Ovary (tissue), 9 donors: ENCODE results near the gene IRF8. TPM values are rescaled to one million over a fixed set of nuclear protein-coding genes. Genes with fewer than 3 reads are reported as not detected.
"Not testable (repeated sequence)": the region's sequence is repeated elsewhere in the genome, so short reads cannot be mapped to it uniquely, and the experiment has no call there.

ENCODE experiments used
- DNase-seq, 5 donors: peaks; one replicate each; pipeline ENCODE4 v3.0.0-alpha.2; 2019 to 2020
- H3K27ac ChIP-seq, 2 donors: fragments of 200-600 bp; one replicate each; pipeline versions ENCODE4 v1.5.1 to v1.8.0; 2019 to 2022
- H3K27me3 ChIP-seq: fragments of 200-600 bp; one replicate; pipeline ENCODE4 v1.8.0; 2022
- H3K36me3 ChIP-seq: fragments of 200-600 bp; sonication (generic); one replicate; pipeline ENCODE4 v1.5.1; 2019
- H3K4me1 ChIP-seq: one replicate; pipeline ENCODE4 v1.8.1; 2013; ENCODE audit warnings: mild to moderate bottlenecking, moderate library complexity; ENCODE audit not compliant: insufficient read depth
- H3K4me3 ChIP-seq: fragments of 200-600 bp; sonication (generic); one replicate; pipeline ENCODE4 v1.5.1; 2017
- H3K9me3 ChIP-seq, 2 donors: fragments of 200-600 bp in 1 of 2; sonication (generic) in 1 of 2; one replicate each; pipeline versions ENCODE4 v1.5.1 to v1.8.1; 2013 to 2019; ENCODE audit warnings: mild to moderate bottlenecking in 1 of 2, moderate library complexity in 1 of 2
- CTCF ChIP-seq, 3 donors: fragments of 450-650 bp in 2 of 3; fragments of 200-600 bp in 1 of 3; IDR thresholded peaks; one replicate each; pipeline versions ENCODE4 v1.5.1 to v1.8.0; 2016 to 2022; ENCODE audit warnings: antibody characterized with exemption in 3 of 3, mild to moderate bottlenecking in 1 of 3
- EP300 ChIP-seq: sonication (generic); formaldehyde crosslinking; IDR thresholded peaks from one replicate; pipeline ENCODE4 v1.6.1; 2017; ENCODE audit warnings: antibody characterized with exemption
- POLR2A ChIP-seq: fragments of 450-650 bp; IDR thresholded peaks from one replicate; pipeline ENCODE4 v1.6.1; 2017; ENCODE audit warnings: antibody characterized with exemption, mild to moderate bottlenecking, moderate library complexity
- WGBS, 3 donors: extraction: QIAGEN DNeasy Blood & Tissue Kit in 1 of 3; methylation state at CpG; one replicate each; pipeline versions ENCODE4 v1.1.5 to v1.1.7; 2013 to 2017; 5-methylcytosine and 5-hydroxymethylcytosine counted together
- intact Hi-C, 4 donors: fragments of 100-400 bp; cut with DNase I; formaldehyde crosslinking; loops; one replicate each; pipeline versions ENCODE4 v1.11.0 to v1.15.1; 2022 to 2023
- polyA plus RNA-seq, 2 donors: library from polyadenylated mRNA; stranded (reverse); fragments of 200-250 nt in 1 of 2; fragments of 350-450 nt in 1 of 2; fragmentation: Illumina TruSeq in 1 of 2; extraction: RNeasy Lipid Tissue Mini Kit (QIAGEN cat#74804) in 1 of 2; gene quantifications; one replicate each; pipeline ENCODE4 v1.2.3, GENCODE V29; 2013 to 2014
- total RNA-seq, 7 donors: library from RNA; depleted of rRNA in 2 of 7; stranded (reverse); fragments of >200 nt in 2 of 7; fragmentation: NEBNext Ultra II Directional in 3 of 7; extraction: Animal tissue kit (Norgen Biotek cat#: 25700) in 3 of 7; gene quantifications; one replicate each; pipeline versions ENCODE4 v1.1.0 to v1.2.4, GENCODE V29; 2016 to 2023
- donor health status: DM: no; HTN: no; CAD: no; lungs with moderate emphysema.
- donor health status: DM: no; HTN: no; CAD: no.
- donor health status: Bipolar disorder and iron deficiency.
- donor health status: DM: yes; HTN: yes; CAD: no.
- donor health status: DM: no; HTN: no; CAD: no.
- donor health status: DM: yes; HTN: yes; CAD: no.

IRF8 gene
- total and polyA plus RNA-seq, 9 donors, result 1.8 to 24.1 (median 3.6) TPM

- Histone ChIP-seq H3K9me3 (no peaks in the 10 kb centered on the region), H3K27me3 (no peaks in the 10 kb centered on the region), H3K4me1 (no peaks in the 10 kb centered on the region), H3K4me3 (no peak overlapping the region), H3K27ac (no peak overlapping the region), H3K36me3 (no peaks in the 10 kb centered on the region)
- 75 to 78% (median 76%) methylated on average over 7 of the region's 7 CpGs for WGBS, 3 donors
- intact Hi-C loops, result no loop called here
- DNase-seq, result no peak
- TF ChIP-seq POLR2A (no peak), EP300 (no peak), CTCF (IDR thresholded peaks at IDR 0.05) (no peak)
Observed at GRCh38 chr16:85857406-85857805, 41.6 kb upstream of the IRF8 start.

- WGBS, 3 donors, result 92 to 94% (median 92%) methylated on average over 7 of the region's 7 CpGs
Observed at GRCh38 chr16:85858571-85858970, 40.4 kb upstream of the IRF8 start.

GRCh38 chr16:85858984-85859817 lies 39.8 kb upstream of the IRF8 start:
- TF ChIP-seq POLR2A (no peak), CTCF (IDR thresholded peaks at IDR 0.05) (no peak), EP300 (no peak)
- WGBS, 3 donors, result 85 to 87% (median 86%) methylated on average over 16 of the region's 16 CpGs
- DNase-seq, result no peak

More at GRCh38 chr16:85858571-85858970, 40.4 kb upstream of the IRF8 start:
- DNase-seq, H3K4me1 ChIP-seq, H3K27ac ChIP-seq, intact Hi-C loops, H3K36me3 ChIP-seq, H3K4me3 ChIP-seq, H3K9me3 ChIP-seq, H3K27me3 ChIP-seq: not testable (repeated sequence)

GRCh38 chr16:85859818-85860125 lies 39.2 kb upstream of the IRF8 start:
- no peaks in the 10 kb centered on the region for H3K9me3 ChIP-seq

More at GRCh38 chr16:85858984-85859817, 39.8 kb upstream of the IRF8 start:
- intact Hi-C loops, result no loop called here
- H3K9me3 ChIP-seq, result no peaks in the 10 kb centered on the region
- no peaks in the 10 kb centered on the region for H3K27me3 ChIP-seq
- no peak overlapping the region for H3K27ac ChIP-seq
- no peaks in the 10 kb centered on the region for H3K36me3 ChIP-seq
- H3K4me1 ChIP-seq, result no peaks in the 10 kb centered on the region
- no peak overlapping the region for H3K4me3 ChIP-seq

More at GRCh38 chr16:85859818-85860125, 39.2 kb upstream of the IRF8 start:
- Histone ChIP-seq H3K4me3 (no peak overlapping the region), H3K36me3 (no peaks in the 10 kb centered on the region), H3K27ac (no peak overlapping the region), H3K27me3 (no peaks in the 10 kb centered on the region), H3K4me1 (no peaks in the 10 kb centered on the region)
- intact Hi-C loops, result no loop called here
- TF ChIP-seq POLR2A (no peak), CTCF (IDR thresholded peaks at IDR 0.05) (no peak), EP300 (no peak)
- 60 to 77% (median 70%) methylated on average over 7 of the region's 7 CpGs for WGBS, 3 donors
- no peak for DNase-seq
